GM10266 (cell line): ENCODE measurements around the gene GAK.

ENCODE experiments used
- DNase-seq: peaks from one replicate; pipeline ENCODE4 v3.0.0; 2012; ENCODE audit errors: extremely low spot score
- TF ChIP-seq, protein P1 (sequence below): IDR thresholded peaks from 2 replicates; pipeline ENCODE4 v1.5.1; 2012; ENCODE audit warnings: mild to moderate bottlenecking, low read depth; ENCODE audit not compliant: control insufficient read depth, insufficient read depth; ENCODE audit errors: missing control alignments

The GAK gene

DNA sequence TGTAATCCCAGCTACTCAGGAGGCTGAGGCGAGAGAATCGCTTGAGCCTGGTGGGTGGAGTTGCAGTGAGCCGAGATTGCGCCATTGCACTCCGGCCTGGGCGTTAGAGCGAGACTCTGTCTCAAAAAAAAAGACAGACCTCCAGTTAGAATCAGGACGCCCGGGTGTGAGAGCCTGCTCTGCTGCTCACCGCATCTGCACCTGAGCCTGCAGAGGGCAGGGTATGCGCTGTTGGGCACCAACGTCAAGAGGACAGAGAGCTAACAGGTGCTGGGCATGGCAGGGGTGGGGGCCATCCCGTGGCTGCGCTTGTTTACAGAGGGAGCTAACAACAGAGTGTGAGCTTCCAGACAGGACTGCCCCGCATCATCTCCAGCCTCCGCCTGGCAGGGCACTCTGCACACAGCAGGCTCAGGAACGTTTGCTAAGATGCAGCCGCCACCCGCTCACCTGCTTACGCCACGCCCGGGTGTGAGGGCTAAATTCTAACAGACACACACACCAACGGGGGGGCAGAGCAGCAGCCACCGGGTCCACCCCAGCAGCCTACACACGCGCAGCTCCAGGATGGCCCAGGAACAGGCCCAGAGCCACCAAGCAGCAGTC lies 56.2 kb downstream of the GAK start:
- DNase-seq, result no peak

DNA sequence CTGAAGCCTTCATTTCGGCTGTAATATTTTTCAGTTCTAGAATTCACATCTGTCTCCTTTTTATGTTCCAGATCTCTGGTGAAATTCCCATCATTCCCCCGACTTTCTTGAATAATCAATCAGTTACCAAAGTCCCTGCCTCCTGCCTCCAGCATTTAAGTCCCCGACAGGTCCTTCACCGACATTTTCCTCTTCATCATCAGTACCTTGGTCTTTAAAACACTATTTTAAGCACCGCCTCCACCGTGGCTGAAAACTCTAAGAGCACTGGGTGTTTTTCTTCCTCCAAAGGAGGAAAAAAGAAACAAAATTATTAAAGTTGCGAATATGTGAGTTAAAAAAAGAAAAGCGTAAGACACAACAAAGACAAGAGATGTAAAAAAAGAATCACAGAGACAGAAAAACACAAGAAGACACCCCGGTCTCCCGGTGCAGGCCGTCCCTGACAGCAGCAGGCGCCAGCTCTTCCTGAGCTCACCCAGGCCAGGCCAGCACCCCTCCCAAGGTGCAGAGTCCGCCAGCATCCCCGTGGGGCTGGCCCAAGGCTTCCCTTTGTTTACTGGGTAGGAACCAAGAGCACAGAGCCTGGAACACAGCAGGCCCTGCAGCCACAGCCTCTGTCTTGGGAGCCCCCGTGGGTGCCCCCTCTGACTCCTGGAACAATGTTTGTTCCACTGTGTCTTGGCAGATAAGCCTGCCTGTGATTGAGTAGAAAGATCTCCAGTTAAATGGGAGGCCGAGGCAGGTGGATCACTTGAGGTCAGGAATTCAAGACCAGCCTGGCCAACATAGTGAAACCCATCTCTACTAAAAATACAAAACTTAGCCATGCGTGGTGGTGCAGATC lies 56.9 kb downstream of the GAK start:
- TF ChIP-seq, protein P1, sequence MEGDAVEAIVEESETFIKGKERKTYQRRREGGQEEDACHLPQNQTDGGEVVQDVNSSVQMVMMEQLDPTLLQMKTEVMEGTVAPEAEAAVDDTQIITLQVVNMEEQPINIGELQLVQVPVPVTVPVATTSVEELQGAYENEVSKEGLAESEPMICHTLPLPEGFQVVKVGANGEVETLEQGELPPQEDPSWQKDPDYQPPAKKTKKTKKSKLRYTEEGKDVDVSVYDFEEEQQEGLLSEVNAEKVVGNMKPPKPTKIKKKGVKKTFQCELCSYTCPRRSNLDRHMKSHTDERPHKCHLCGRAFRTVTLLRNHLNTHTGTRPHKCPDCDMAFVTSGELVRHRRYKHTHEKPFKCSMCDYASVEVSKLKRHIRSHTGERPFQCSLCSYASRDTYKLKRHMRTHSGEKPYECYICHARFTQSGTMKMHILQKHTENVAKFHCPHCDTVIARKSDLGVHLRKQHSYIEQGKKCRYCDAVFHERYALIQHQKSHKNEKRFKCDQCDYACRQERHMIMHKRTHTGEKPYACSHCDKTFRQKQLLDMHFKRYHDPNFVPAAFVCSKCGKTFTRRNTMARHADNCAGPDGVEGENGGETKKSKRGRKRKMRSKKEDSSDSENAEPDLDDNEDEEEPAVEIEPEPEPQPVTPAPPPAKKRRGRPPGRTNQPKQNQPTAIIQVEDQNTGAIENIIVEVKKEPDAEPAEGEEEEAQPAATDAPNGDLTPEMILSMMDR, result no peak
- no peak for DNase-seq

More for the DNA sequence above, 56.2 kb downstream of the GAK start:
- TF ChIP-seq, protein P1, result no peak

DNA sequence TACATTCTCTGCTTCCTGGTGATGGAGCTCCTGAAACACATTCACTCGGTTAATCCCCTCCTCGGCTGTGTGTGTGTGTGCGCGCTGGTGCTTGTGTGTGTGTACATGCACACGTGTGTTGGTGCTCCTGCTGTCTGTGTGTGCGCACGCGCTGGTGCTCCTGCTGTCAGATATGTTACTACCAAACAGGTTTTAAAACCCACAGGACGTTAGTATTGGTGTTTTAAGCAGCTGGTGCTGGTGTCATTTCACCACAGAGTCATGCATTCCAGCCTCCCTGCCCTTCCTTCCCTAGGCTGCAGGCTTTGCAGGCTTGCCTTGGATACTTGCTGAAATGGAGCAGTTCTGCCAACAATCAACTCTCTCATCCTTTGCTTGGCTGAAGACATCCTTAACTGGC lies 58.1 kb downstream of the GAK start:
- no peak for DNase-seq
- TF ChIP-seq, protein P1, result no peak

DNA sequence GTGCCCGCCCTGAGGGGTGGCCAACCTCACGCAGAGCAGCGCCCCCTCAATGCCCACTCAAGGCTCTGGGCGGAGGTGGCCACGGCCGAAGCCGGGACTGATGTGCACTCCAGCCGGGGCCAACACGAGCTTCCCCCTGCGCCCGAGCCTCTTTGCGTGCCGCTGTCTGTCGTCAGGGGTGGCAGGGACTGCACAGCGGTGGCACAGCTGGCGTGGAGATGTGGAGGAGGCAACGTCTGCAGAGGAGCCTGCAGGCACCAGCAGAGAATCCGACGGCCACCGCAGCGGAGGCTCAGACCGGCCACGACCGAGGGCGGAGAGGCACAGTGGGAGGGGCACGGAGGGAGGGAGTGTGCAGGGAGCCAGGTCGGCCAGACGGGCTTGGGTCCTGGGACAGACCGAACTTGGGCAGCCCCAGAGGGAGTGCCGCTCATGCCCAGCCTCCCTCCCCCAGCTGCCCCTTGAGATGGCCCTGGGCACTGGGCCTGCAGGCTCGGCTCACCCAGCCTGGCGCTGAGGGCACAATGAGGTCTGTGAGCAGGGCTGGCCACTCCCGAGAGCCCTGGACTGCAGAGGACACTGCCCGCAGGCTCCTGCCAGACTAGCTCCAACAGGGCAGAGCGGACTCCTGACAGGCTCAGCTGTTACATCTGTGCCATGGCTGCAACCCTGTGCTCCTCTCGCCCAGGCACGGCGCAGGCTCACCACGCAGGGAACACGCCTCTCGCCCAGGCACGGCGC lies 59.7 kb downstream of the GAK start:
- DNase-seq, result no peak
- TF ChIP-seq, protein P1, result no peak

DNA sequence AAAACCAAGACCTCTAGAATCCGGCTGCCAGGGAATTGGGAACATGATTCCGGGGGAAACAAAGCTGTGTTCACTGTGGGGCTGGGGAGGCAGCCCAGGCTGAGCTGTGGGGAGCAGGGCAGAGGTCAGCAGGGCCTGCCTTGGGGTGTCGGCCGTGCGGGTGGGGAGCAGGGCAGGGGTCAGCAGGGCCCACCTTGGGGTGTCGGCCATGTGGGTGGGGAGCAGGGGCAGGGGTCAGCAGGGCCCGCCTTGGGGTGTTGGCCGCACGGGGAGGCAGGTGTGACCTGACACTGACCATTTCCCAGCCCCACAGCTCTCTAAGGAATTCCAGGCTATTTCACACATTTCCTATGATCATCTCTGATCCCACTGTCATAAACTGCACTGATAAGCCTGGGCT lies 60.6 kb downstream of the GAK start:
- TF ChIP-seq, protein P1, result no peak
- no peak for DNase-seq

DNA sequence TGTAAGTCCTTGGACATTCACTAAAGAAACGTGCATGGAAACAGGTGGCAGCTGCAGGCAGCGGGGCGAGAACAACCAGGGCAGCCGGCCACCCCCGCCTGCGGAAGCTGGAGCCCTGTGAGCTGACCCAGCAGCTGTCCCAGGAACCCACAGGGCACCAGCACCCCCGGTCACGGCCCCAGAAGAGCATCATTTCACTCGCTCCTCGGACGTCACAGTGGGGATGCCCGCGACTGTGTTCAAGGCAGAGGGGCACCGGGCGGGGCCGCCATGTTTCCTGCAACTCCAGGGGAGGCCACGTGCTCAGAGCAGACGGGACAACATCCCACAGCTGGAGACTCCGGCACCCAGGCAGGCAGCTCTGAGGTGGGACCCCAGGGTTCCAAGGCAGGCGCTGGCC lies 61.2 kb downstream of the GAK start:
- TF ChIP-seq, protein P1, result no peak
- no peak for DNase-seq

DNA sequence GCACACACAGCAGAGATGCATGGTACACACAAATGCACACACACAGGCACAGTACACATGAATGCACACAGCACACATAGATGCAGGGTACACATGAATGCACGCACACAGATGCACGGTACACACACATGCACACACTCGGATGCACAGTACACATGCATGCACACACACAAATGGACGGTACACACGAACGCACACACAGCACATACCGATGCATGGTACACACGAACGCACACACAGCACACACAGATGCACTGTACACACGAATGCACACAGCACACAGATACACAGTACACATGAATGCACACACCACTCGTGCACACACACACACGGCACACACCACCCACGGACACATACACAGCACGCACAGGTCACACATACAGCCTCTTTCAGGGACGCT lies 62.3 kb downstream of the GAK start:
- DNase-seq, result no peak
- TF ChIP-seq, protein P1, result no peak
